ENCODE measurements around the gene HEG1.

GRCh38 chr3:124999317-124999716 lies 56.5 kb downstream of the HEG1 start:
- TF ChIP-seq, protein P1, sequence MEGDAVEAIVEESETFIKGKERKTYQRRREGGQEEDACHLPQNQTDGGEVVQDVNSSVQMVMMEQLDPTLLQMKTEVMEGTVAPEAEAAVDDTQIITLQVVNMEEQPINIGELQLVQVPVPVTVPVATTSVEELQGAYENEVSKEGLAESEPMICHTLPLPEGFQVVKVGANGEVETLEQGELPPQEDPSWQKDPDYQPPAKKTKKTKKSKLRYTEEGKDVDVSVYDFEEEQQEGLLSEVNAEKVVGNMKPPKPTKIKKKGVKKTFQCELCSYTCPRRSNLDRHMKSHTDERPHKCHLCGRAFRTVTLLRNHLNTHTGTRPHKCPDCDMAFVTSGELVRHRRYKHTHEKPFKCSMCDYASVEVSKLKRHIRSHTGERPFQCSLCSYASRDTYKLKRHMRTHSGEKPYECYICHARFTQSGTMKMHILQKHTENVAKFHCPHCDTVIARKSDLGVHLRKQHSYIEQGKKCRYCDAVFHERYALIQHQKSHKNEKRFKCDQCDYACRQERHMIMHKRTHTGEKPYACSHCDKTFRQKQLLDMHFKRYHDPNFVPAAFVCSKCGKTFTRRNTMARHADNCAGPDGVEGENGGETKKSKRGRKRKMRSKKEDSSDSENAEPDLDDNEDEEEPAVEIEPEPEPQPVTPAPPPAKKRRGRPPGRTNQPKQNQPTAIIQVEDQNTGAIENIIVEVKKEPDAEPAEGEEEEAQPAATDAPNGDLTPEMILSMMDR (IDR thresholded peaks at IDR 0.05; ENCODE audit: low read length) = no peak
- no peak for TF ChIP-seq EZH2 (optimal IDR thresholded peaks at IDR 0.05; ENCODE audit: low read depth, low read length)
- TF ChIP-seq EZH2phosphoT487 (IDR thresholded peaks at IDR 0.05; ENCODE audit: low read length) = no peak
